ENCODE data around the gene MELTF. TPM values are rescaled to one million over a fixed set of nuclear protein-coding genes. Genes with fewer than 3 reads are reported as not detected.

MELTF gene
- 5.8 TPM for total RNA-seq

GRCh38 chr3:197029511-197030167, at the start of gene MELTF:
MELTF (minus strand) TSS chr3:197029817; CDS start chr3:197029702, 115 bp downstream.

GRCh38 chr3:196968233-196969133, 61.1 kb downstream of the MELTF start, which contains the start of gene PIGZ:
PIGZ (minus strand) TSS chr3:196968833; CDS start chr3:196952031, 16,802 bp downstream.

Other genes starting within 250 kb of the MELTF start
- 77.5 TPM for gene SENP5, start 161.9 kb downstream of the MELTF start, total RNA-seq
- gene NCBP2, start 87.3 kb downstream of the MELTF start, total RNA-seq = 76.6 TPM
- gene PIGZ, start 61.0 kb downstream of the MELTF start, total RNA-seq = 5.1 TPM